HCT116 (cell line): ENCODE results near the gene MACC1. TPM values are rescaled to one million over a fixed set of nuclear protein-coding genes. Genes with fewer than 3 reads are reported as not detected.

Source experiments
- ATAC-seq: fragments of 200-7000 bp; cut with Tn5 transposase; 2 replicates; pipeline ENCODE4 v1.9.1; 2020; ENCODE audit warnings: mild to moderate bottlenecking, moderate library complexity
- BruUV-seq: library from RNA; stranded (reverse); fragments of 400-500 nt; replicated peaks from 2 replicates; lab custom pipeline; 2021; lab: Mats Ljungman, UMichigan
- CTCF ChIA-PET: fragments of 300-600 bp; sonication (Branson Sonifier 250); formaldehyde crosslinking; loops from one replicate; lab custom pipeline; 2021; ENCODE audit warnings: antibody characterized with exemption; lab: Charles Lee
- POLR2A ChIA-PET: fragments of 300-600, 350-600 bp; sonication (Branson Sonifier 250); formaldehyde crosslinking; loops from one replicate; lab custom pipeline; 2021; ENCODE audit warnings: antibody characterized with exemption; lab: Charles Lee
- RAD21 ChIA-PET, 2 experiments: fragments of 300-600 bp; sonication (Branson Sonifier 250); formaldehyde crosslinking; loops; one replicate each; lab custom pipeline; 2023; ENCODE audit warnings: low total read pairs in 2 of 2; ENCODE audit not compliant: uncharacterized antibody in 2 of 2, unreplicated experiment in 2 of 2, low non-redundant PET in 1 of 2; lab: Charles Lee
- DNase-seq: peaks from one replicate; pipeline ENCODE4 v3.0.0-alpha.2; 2010; ENCODE audit warnings: low read depth, low spot score
- H2AFZ ChIP-seq: fragments of 200-600 bp; shearing (Covaris generic), sonication (generic); 2 replicates; pipeline ENCODE4 v1.6.1; 2017; ENCODE audit warnings: low read depth, mixed run types, mixed read lengths, antibody characterized with exemption, low read length; ENCODE audit not compliant: poor library complexity, severe bottlenecking
- H3K27ac ChIP-seq: 2 replicates; pipeline ENCODE4 v1.5.1; 2012; ENCODE audit warnings: low read depth, low read length
- H3K27me3 ChIP-seq: fragments of 200-600 bp; sonication (generic); 2 replicates; pipeline ENCODE4 v1.6.1; 2016; ENCODE audit warnings: mixed run types, low read length, mixed read lengths; ENCODE audit not compliant: insufficient read depth
- H3K36me3 ChIP-seq, 2 experiments: fragments of 200-500 bp in 1 of 2; fragments of 200-600 bp in 1 of 2; sonication (Bioruptor generic) in 1 of 2; sonication (generic) in 1 of 2; 2 replicates each; pipeline versions ENCODE4 v1.5.1 to v1.6.1; 2014 to 2016; ENCODE audit warnings: low read length in 2 of 2, inconsistent platforms in 1 of 2, mixed read lengths in 1 of 2, mixed run types in 1 of 2; ENCODE audit not compliant: insufficient read depth in 2 of 2, control insufficient read depth in 1 of 2
- H3K4me1 ChIP-seq, 2 experiments: fragments of 200-600 bp in 1 of 2; sonication (generic) in 1 of 2; 2 replicates each; pipeline versions ENCODE4 v1.5.1 to v1.6.1; 2012 to 2017; ENCODE audit warnings: low read length in 2 of 2, inconsistent platforms in 1 of 2, mild to moderate bottlenecking in 1 of 2, mixed read lengths in 1 of 2, mixed run types in 1 of 2, moderate library complexity in 1 of 2; ENCODE audit not compliant: insufficient read depth in 2 of 2, control insufficient read depth in 1 of 2
- H3K4me2 ChIP-seq: fragments of 200-600 bp; sonication (generic); 2 replicates; pipeline ENCODE4 v1.6.1; 2017; ENCODE audit warnings: mixed run types, low read length, mixed read lengths
- H3K4me3 ChIP-seq, 2 experiments: fragments of 200-600 bp in 1 of 2; sonication (generic) in 1 of 2; replicated peaks in 1 of 2; 2 replicates each; pipeline ENCODE4 v1.5.1; 2011 to 2016; ENCODE audit warnings: low read length in 2 of 2, control low read depth in 1 of 2, low read depth in 1 of 2, mild to moderate bottlenecking in 1 of 2, mixed read lengths in 1 of 2, mixed run types in 1 of 2
- H3K79me2 ChIP-seq: fragments of 200-600 bp; sonication (generic); 2 replicates; pipeline ENCODE4 v1.6.1; 2017; ENCODE audit warnings: mild to moderate bottlenecking, mixed run types, low read length, moderate library complexity, mixed read lengths; ENCODE audit not compliant: insufficient read depth
- H3K9ac ChIP-seq: fragments of 200-600 bp; sonication (generic); 2 replicates; pipeline ENCODE4 v1.6.1; 2016; ENCODE audit warnings: low read length, mixed read lengths
- H3K9me2 ChIP-seq: fragments of 200-600 bp; sonication (generic), shearing (Covaris generic); 2 replicates; pipeline ENCODE4 v1.6.1; 2017; ENCODE audit warnings: mixed run types, mild to moderate bottlenecking, moderate library complexity; ENCODE audit not compliant: insufficient read depth
- H3K9me3 ChIP-seq, 2 experiments: fragments of 200-500 bp in 1 of 2; fragments of 200-600 bp in 1 of 2; sonication (Bioruptor generic) in 1 of 2; sonication (generic) in 1 of 2; 2 replicates each; pipeline ENCODE4 v1.6.1; 2014 to 2017; ENCODE audit warnings: low read length in 2 of 2, mixed read lengths in 2 of 2, inconsistent platforms in 1 of 2, low read depth in 1 of 2, mild to moderate bottlenecking in 1 of 2, mixed run types in 1 of 2, moderate library complexity in 1 of 2; ENCODE audit not compliant: control insufficient read depth in 1 of 2, insufficient read depth in 1 of 2
- H4K20me1 ChIP-seq: fragments of 200-600 bp; sonication (generic), shearing (Covaris generic); 2 replicates; pipeline ENCODE4 v1.6.1; 2017; ENCODE audit warnings: mixed run types, mild to moderate bottlenecking, moderate library complexity; ENCODE audit not compliant: insufficient read depth
- CBX3 ChIP-seq: IDR thresholded peaks from 2 replicates; pipeline ENCODE4 v1.6.1; 2012; ENCODE audit warnings: low read depth
- CTCF ChIP-seq, 3 experiments: fragments of 200-600 bp in 1 of 3; sonication (generic) in 1 of 3; IDR thresholded peaks in 2 of 3; conservative IDR thresholded peaks in 1 of 3; 2 replicates each; pipeline ENCODE4 v1.5.1; 2012 to 2017; ENCODE audit warnings: low read depth in 2 of 3, low read length in 2 of 3, antibody characterized with exemption in 1 of 3, borderline replicate concordance in 1 of 3, control low read depth in 1 of 3, mild to moderate bottlenecking in 1 of 3, mixed read lengths in 1 of 3, mixed run types in 1 of 3, moderate library complexity in 1 of 3; ENCODE audit not compliant: insufficient read depth in 1 of 3
- EZH2phosphoT487 ChIP-seq: fragments of 200-600 bp; IDR thresholded peaks from 2 replicates; pipeline ENCODE4 v1.6.1; 2018; ENCODE audit warnings: antibody characterized with exemption, borderline replicate concordance
- FOSL1 ChIP-seq: IDR thresholded peaks from 2 replicates; pipeline ENCODE4 v1.6.1; 2012; ENCODE audit warnings: low read depth
- JUND ChIP-seq: IDR thresholded peaks from 2 replicates; pipeline ENCODE4 v1.6.1; 2012
- MAX ChIP-seq: IDR thresholded peaks from 2 replicates; pipeline ENCODE4 v1.6.1; 2012
- POLR2A ChIP-seq: IDR thresholded peaks from 2 replicates; pipeline ENCODE4 v1.7.0; 2011; ENCODE audit warnings: borderline replicate concordance; ENCODE audit not compliant: insufficient read depth, insufficient read length; ENCODE audit errors: extremely low read depth
- RAD21 ChIP-seq: IDR thresholded peaks from 2 replicates; pipeline ENCODE4 v1.6.1; 2012; ENCODE audit warnings: low read depth, mild to moderate bottlenecking
- SP1 ChIP-seq: IDR thresholded peaks from 2 replicates; pipeline ENCODE4 v1.6.1; 2012; ENCODE audit warnings: low read depth
- SRF ChIP-seq: IDR thresholded peaks from 2 replicates; pipeline ENCODE4 v1.6.1; 2012; ENCODE audit warnings: low read depth
- TCF7L2 ChIP-seq: IDR thresholded peaks from 2 replicates; pipeline ENCODE4 v1.7.0; 2011; ENCODE audit warnings: borderline replicate concordance, inconsistent platforms; ENCODE audit not compliant: insufficient read depth, insufficient read length; ENCODE audit errors: extremely low read depth
- YY1 ChIP-seq: IDR thresholded peaks from 2 replicates; pipeline ENCODE4 v1.6.1; 2011; ENCODE audit warnings: low read length, low read depth, moderate library complexity, mild to moderate bottlenecking; ENCODE audit not compliant: insufficient replicate concordance; ENCODE audit errors: extremely low read depth
- intact Hi-C: fragments of 100-400 bp; cut with micrococcal nuclease; formaldehyde crosslinking; loops from 2 replicates; pipeline ENCODE4 v1.10.0; 2022
- total RNA-seq: library from RNA; stranded (reverse); gene quantifications from one replicate; pipeline ENCODE4 v1.2.1, GENCODE V29; 2021; ENCODE audit not compliant: unreplicated experiment
- TF ChIP-seq, protein P1 (sequence below): IDR thresholded peaks from 2 replicates; pipeline ENCODE4 v1.6.1; 2012
- TF ChIP-seq, protein P2 (sequence below): IDR thresholded peaks from 2 replicates; pipeline ENCODE4 v1.6.1; 2011; ENCODE audit warnings: mild to moderate bottlenecking, low read length, moderate library complexity; ENCODE audit not compliant: insufficient replicate concordance; ENCODE audit errors: extremely low read depth

Gene MACC1
- total RNA-seq, 1 experiment from 2014 or later, result 9.8 TPM

GRCh38 chr7:20152511-20152910 is 64.7 kb downstream of the MACC1 start:
- RAD21 ChIA-PET, result no interaction called here
- Histone ChIP-seq H3K79me2 (no peaks in the 10 kb centered on the region), H2AFZ (no peak overlapping the region), H3K27ac (no peak overlapping the region), H3K4me1 (no peaks in the 10 kb centered on the region), H3K9me3 (no peaks in the 10 kb centered on the region), H3K27me3 (no peaks in the 10 kb centered on the region), H3K9ac (no peak overlapping the region), H3K9me2 (no peaks in the 10 kb centered on the region; the same call in 1 of the 2 replicates), H3K4me2 (no peak overlapping the region), H4K20me1 (no peaks in the 10 kb centered on the region), H3K4me3 (no peak overlapping the region), H3K36me3 (no peaks in the 10 kb centered on the region)
- DNase-seq (no peak), ATAC-seq (no peak)
- CTCF ChIA-PET, result no interaction called here
- no peak for TF ChIP-seq MAX
- no peak for TF ChIP-seq SP1
- TF ChIP-seq EZH2phosphoT487, result no peak
- TF ChIP-seq YY1, result no peak
- TF ChIP-seq RAD21, result no peak
- no peak for TF ChIP-seq FOSL1
- no peak for TF ChIP-seq POLR2A
- TF ChIP-seq SRF, result no peak
- no peak for TF ChIP-seq TCF7L2
- no peak for TF ChIP-seq CBX3
- no peak for TF ChIP-seq CTCF (IDR thresholded peaks at IDR 0.05 in 2 of 3, conservative IDR thresholded peaks at IDR 0.05 in 1 of 3; ENCODE audit: borderline replicate concordance in 1 of 3, insufficient read depth in 1 of 3, low read depth in 2 of 3, low read length in 2 of 3)
- TF ChIP-seq, protein P1, sequence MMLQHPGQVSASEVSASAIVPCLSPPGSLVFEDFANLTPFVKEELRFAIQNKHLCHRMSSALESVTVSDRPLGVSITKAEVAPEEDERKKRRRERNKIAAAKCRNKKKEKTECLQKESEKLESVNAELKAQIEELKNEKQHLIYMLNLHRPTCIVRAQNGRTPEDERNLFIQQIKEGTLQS, result no peak
- TF ChIP-seq, protein P2, sequence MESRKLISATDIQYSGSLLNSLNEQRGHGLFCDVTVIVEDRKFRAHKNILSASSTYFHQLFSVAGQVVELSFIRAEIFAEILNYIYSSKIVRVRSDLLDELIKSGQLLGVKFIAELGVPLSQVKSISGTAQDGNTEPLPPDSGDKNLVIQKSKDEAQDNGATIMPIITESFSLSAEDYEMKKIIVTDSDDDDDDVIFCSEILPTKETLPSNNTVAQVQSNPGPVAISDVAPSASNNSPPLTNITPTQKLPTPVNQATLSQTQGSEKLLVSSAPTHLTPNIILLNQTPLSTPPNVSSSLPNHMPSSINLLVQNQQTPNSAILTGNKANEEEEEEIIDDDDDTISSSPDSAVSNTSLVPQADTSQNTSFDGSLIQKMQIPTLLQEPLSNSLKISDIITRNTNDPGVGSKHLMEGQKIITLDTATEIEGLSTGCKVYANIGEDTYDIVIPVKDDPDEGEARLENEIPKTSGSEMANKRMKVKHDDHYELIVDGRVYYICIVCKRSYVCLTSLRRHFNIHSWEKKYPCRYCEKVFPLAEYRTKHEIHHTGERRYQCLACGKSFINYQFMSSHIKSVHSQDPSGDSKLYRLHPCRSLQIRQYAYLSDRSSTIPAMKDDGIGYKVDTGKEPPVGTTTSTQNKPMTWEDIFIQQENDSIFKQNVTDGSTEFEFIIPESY, result no peak
- no peak for TF ChIP-seq JUND
- BruUV-seq, result no TSS peak
- POLR2A ChIA-PET, result no interaction called here
- intact Hi-C loops, result no loop called here
